Lower leg skin (tissue), 3 donors: Measurements from ENCODE around the gene CLASP1.

Experiments used
- CTCF ChIP-seq, 3 donors: fragments of 450-650 bp; IDR thresholded peaks; one replicate each; pipeline ENCODE4 v1.5.1; 2016; ENCODE audit warnings: antibody characterized with exemption in 3 of 3, mild to moderate bottlenecking in 3 of 3, moderate library complexity in 2 of 3
- POLR2A ChIP-seq, 2 donors: fragments of 450-650 bp; IDR thresholded peaks; one replicate each; pipeline ENCODE4 v1.6.1; 2016 to 2017; ENCODE audit warnings: antibody characterized with exemption in 2 of 2, mild to moderate bottlenecking in 1 of 2, moderate library complexity in 1 of 2

DNA sequence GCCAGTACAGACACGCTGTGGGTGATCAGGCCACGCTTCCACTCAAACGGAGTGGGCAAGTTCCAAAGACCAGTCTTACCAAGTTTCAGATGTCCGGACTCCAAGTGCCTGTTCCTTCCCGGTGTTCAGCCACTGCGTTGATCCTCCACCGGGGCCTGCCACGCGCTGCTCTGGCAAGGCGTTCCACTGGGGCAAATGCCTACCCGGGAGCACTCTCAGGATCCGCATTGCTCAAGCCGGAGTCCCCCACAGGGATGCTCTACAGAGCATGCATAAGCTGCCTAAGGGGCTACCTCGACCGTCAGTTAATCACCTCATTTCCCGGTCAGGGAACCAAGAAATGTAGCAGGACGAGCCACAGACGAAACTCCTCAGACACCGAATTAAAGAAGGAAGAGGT is 37.0 kb upstream of the CLASP1 start:
- TF ChIP-seq POLR2A (IDR thresholded peaks at IDR 0.05) (no peak), CTCF (IDR thresholded peaks at IDR 0.05) (no peak)
